ENCODE data around the gene RASA3. TPM values are rescaled to one million over a fixed set of nuclear protein-coding genes. Genes with fewer than 3 reads are reported as not detected.
"Not testable (repeated sequence)": the region's sequence is repeated elsewhere in the genome, so short reads cannot be mapped to it uniquely, and the experiment has no call there.

Gene RASA3
- total RNA-seq, 1 donor from 2014 or later, result 41.1 TPM

GRCh38 chr13:114076329-114077090, 55.9 kb downstream of the RASA3 start:
- H3K9ac ChIP-seq (ENCODE audit: low read length), result no peak overlapping the region
- no peak overlapping the region for H3K4me3 ChIP-seq (ENCODE audit: insufficient read depth, low read depth, low read length)
- H3K4me1 ChIP-seq (ENCODE audit: insufficient read depth, low read length), result peaks cover 29% of the 10 kb centered on the region
- no peak overlapping the region for H3K4me2 ChIP-seq (ENCODE audit: low read length)
- Mint-ChIP-seq H3K9me3 (ENCODE audit: unreplicated experiment) (no peaks in the 10 kb centered on the region), H3K4me1 (ENCODE audit: low read depth, unreplicated experiment) (peaks cover 12% of the 10 kb centered on the region), H3K4me3 (ENCODE audit: unreplicated experiment) (no peak overlapping the region), H3K27ac (ENCODE audit: unreplicated experiment) (no peak overlapping the region), H3K36me3 (ENCODE audit: low read depth, unreplicated experiment) (peaks cover 23% of the 10 kb centered on the region), H3K27me3 (ENCODE audit: low read depth, unreplicated experiment) (no peaks in the 10 kb centered on the region)
- no peak for DNase-seq (ENCODE audit: low read depth)
- H3K9me3 ChIP-seq (ENCODE audit: insufficient read depth, low read depth, low read length), result no peaks in the 10 kb centered on the region
- H2AFZ ChIP-seq (ENCODE audit: low read depth, low read length), result no peak overlapping the region
- peaks cover 13% of the 10 kb centered on the region for H3K36me3 ChIP-seq (ENCODE audit: insufficient read depth, low read length)
- no peaks in the 10 kb centered on the region for H3K27me3 ChIP-seq (ENCODE audit: insufficient read depth, low read length)
- TF ChIP-seq CTCF (IDR thresholded peaks at IDR 0.05; ENCODE audit: insufficient read depth, low read depth, low read length) (no peak), EZH2 (IDR thresholded peaks at IDR 0.05; ENCODE audit: insufficient read depth, low read length) (no peak)
- no peak for FAIRE-seq
- H3K27ac ChIP-seq (ENCODE audit: low read depth, low read length), result no peak overlapping the region
- peaks cover 97% of the 10 kb centered on the region for H3K79me2 ChIP-seq (ENCODE audit: insufficient read depth, low read length)
- H4K20me1 ChIP-seq (ENCODE audit: insufficient read depth, low read length), result peaks cover 92% of the 10 kb centered on the region

GRCh38 chr13:114075811-114076210, 56.6 kb downstream of the RASA3 start:
- peaks cover 14% of the 10 kb centered on the region for H3K36me3 ChIP-seq (ENCODE audit: insufficient read depth, low read length)
- peaks cover 92% of the 10 kb centered on the region for H4K20me1 ChIP-seq (ENCODE audit: insufficient read depth, low read length)
- H3K4me2 ChIP-seq (ENCODE audit: low read length); H3K27me3 ChIP-seq (ENCODE audit: insufficient read depth, low read length); H3K4me3 Mint-ChIP-seq (ENCODE audit: unreplicated experiment); H3K27ac ChIP-seq (ENCODE audit: low read depth, low read length); H3K27me3 Mint-ChIP-seq (ENCODE audit: low read depth, unreplicated experiment); H2AFZ ChIP-seq (ENCODE audit: low read depth, low read length); H3K9me3 ChIP-seq (ENCODE audit: insufficient read depth, low read depth, low read length); H3K9me3 Mint-ChIP-seq (ENCODE audit: unreplicated experiment); DNase-seq (ENCODE audit: low read depth); H3K9ac ChIP-seq (ENCODE audit: low read length); H3K4me1 Mint-ChIP-seq (ENCODE audit: low read depth, unreplicated experiment); H3K4me3 ChIP-seq (ENCODE audit: insufficient read depth, low read depth, low read length); FAIRE-seq; H3K27ac Mint-ChIP-seq (ENCODE audit: unreplicated experiment): not testable (repeated sequence)
- peaks cover 24% of the 10 kb centered on the region for H3K36me3 Mint-ChIP-seq (ENCODE audit: low read depth, unreplicated experiment)
- peaks cover 97% of the 10 kb centered on the region for H3K79me2 ChIP-seq (ENCODE audit: insufficient read depth, low read length)
- peaks cover 30% of the 10 kb centered on the region for H3K4me1 ChIP-seq (ENCODE audit: insufficient read depth, low read length)

- no peak for DNase-seq (ENCODE audit: low read depth)
- Mint-ChIP-seq H3K9me3 (ENCODE audit: unreplicated experiment) (peaks cover 2% of the 10 kb centered on the region), H3K36me3 (ENCODE audit: low read depth, unreplicated experiment) (peaks cover 24% of the 10 kb centered on the region), H3K4me3 (ENCODE audit: unreplicated experiment) (no peak overlapping the region), H3K4me1 (ENCODE audit: low read depth, unreplicated experiment) (peaks cover 10% of the 10 kb centered on the region), H3K27ac (ENCODE audit: unreplicated experiment) (peak overlapping the region; percentile 34), H3K27me3 (ENCODE audit: low read depth, unreplicated experiment) (no peaks in the 10 kb centered on the region)
- no peak overlapping the region for H3K4me3 ChIP-seq (ENCODE audit: insufficient read depth, low read depth, low read length)
- no peak overlapping the region for H3K9ac ChIP-seq (ENCODE audit: low read length)
- H3K4me1 ChIP-seq (ENCODE audit: insufficient read depth, low read length), result peaks cover 30% of the 10 kb centered on the region
- peaks cover 14% of the 10 kb centered on the region for H3K36me3 ChIP-seq (ENCODE audit: insufficient read depth, low read length)
- H3K79me2 ChIP-seq (ENCODE audit: insufficient read depth, low read length), result peaks cover 92% of the 10 kb centered on the region
- peaks cover 82% of the 10 kb centered on the region for H4K20me1 ChIP-seq (ENCODE audit: insufficient read depth, low read length)
- no peak overlapping the region for H3K4me2 ChIP-seq (ENCODE audit: low read length)
- H2AFZ ChIP-seq (ENCODE audit: low read depth, low read length), result no peak overlapping the region
- TF ChIP-seq EZH2 (IDR thresholded peaks at IDR 0.05; ENCODE audit: insufficient read depth, low read length) (no peak), CTCF (IDR thresholded peaks at IDR 0.05; ENCODE audit: insufficient read depth, low read depth, low read length) (no peak)
- H3K27me3 ChIP-seq (ENCODE audit: insufficient read depth, low read length), result no peaks in the 10 kb centered on the region
- no peak overlapping the region for H3K27ac ChIP-seq (ENCODE audit: low read depth, low read length)
- no peak for FAIRE-seq
- no peaks in the 10 kb centered on the region for H3K9me3 ChIP-seq (ENCODE audit: insufficient read depth, low read depth, low read length)
These were observed 57.6 kb downstream of the RASA3 start for GRCh38 chr13:114074671-114075315.

Data from astrocyte (in vitro differentiated cells and primary cell).